Measurements from ENCODE around the gene DPH7. TPM values are rescaled to one million over a fixed set of nuclear protein-coding genes. Genes with fewer than 3 reads are reported as not detected.
"Not testable (repeated sequence)": the region's sequence is repeated elsewhere in the genome, so short reads cannot be mapped to it uniquely, and the experiment has no call there.

Gene DPH7
- total RNA-seq, 1 donor from 2014 or later = 32.2 TPM

GRCh38 chr9:137538058-137538457 is 40.7 kb downstream of the DPH7 start:
- Mint-ChIP-seq H3K27me3 (ENCODE audit: unreplicated experiment) (peaks cover 3% of the 10 kb centered on the region), H3K27ac (ENCODE audit: unreplicated experiment) (no peak overlapping the region), H3K9me3 (ENCODE audit: unreplicated experiment) (no peaks in the 10 kb centered on the region), H3K4me1 (ENCODE audit: unreplicated experiment) (peaks cover 14% of the 10 kb centered on the region), H3K36me3 (ENCODE audit: low read depth, unreplicated experiment) (peaks cover 12% of the 10 kb centered on the region), H3K4me3 (ENCODE audit: unreplicated experiment) (no peak overlapping the region)
- TF ChIP-seq CTCF (IDR thresholded peaks at IDR 0.05; ENCODE audit: unreplicated experiment) = no peak
- no peak for DNase-seq (ENCODE audit: low spot score)

- not testable (repeated sequence) for DNase-seq (ENCODE audit: low spot score); H3K9me3 Mint-ChIP-seq (ENCODE audit: unreplicated experiment); H3K27me3 Mint-ChIP-seq (ENCODE audit: unreplicated experiment); H3K27ac Mint-ChIP-seq (ENCODE audit: unreplicated experiment)
- Mint-ChIP-seq H3K36me3 (ENCODE audit: low read depth, unreplicated experiment) (peaks cover 12% of the 10 kb centered on the region), H3K4me1 (ENCODE audit: unreplicated experiment) (peaks cover 14% of the 10 kb centered on the region), H3K4me3 (ENCODE audit: unreplicated experiment) (peak overlapping the region; percentile 7)
These were observed 42.1 kb downstream of the DPH7 start for GRCh38 chr9:137536594-137537131.

- Mint-ChIP-seq H3K4me1 (ENCODE audit: unreplicated experiment) (peaks cover 14% of the 10 kb centered on the region), H3K36me3 (ENCODE audit: low read depth, unreplicated experiment) (peaks cover 12% of the 10 kb centered on the region), H3K27me3 (ENCODE audit: unreplicated experiment) (peaks cover 5% of the 10 kb centered on the region), H3K27ac (ENCODE audit: unreplicated experiment) (no peak overlapping the region), H3K4me3 (ENCODE audit: unreplicated experiment) (no peak overlapping the region), H3K9me3 (ENCODE audit: unreplicated experiment) (no peaks in the 10 kb centered on the region)
- TF ChIP-seq CTCF (IDR thresholded peaks at IDR 0.05; ENCODE audit: unreplicated experiment) = no peak
- DNase-seq (ENCODE audit: low spot score) = no peak
These were observed 43.7 kb downstream of the DPH7 start for GRCh38 chr9:137535120-137535428.

- Mint-ChIP-seq H3K36me3 (ENCODE audit: low read depth, unreplicated experiment) (peaks cover 12% of the 10 kb centered on the region), H3K27me3 (ENCODE audit: unreplicated experiment) (peaks cover 5% of the 10 kb centered on the region), H3K4me3 (ENCODE audit: unreplicated experiment) (no peak overlapping the region), H3K4me1 (ENCODE audit: unreplicated experiment) (peaks cover 14% of the 10 kb centered on the region), H3K9me3 (ENCODE audit: unreplicated experiment) (no peaks in the 10 kb centered on the region), H3K27ac (ENCODE audit: unreplicated experiment) (peak overlapping the region; percentile 72)
- peak; percentile 37 for TF ChIP-seq CTCF (IDR thresholded peaks at IDR 0.05; ENCODE audit: unreplicated experiment)
- DNase-seq (ENCODE audit: low spot score) = no peak
These were observed 44.2 kb downstream of the DPH7 start for GRCh38 chr9:137534256-137535119.

GRCh38 chr9:137532891-137533468 is 45.7 kb downstream of the DPH7 start:
- H3K4me1 Mint-ChIP-seq (ENCODE audit: unreplicated experiment) = peaks cover 14% of the 10 kb centered on the region
- not testable (repeated sequence) for H3K27me3 Mint-ChIP-seq (ENCODE audit: unreplicated experiment); H3K9me3 Mint-ChIP-seq (ENCODE audit: unreplicated experiment); H3K4me3 Mint-ChIP-seq (ENCODE audit: unreplicated experiment); DNase-seq (ENCODE audit: low spot score); H3K27ac Mint-ChIP-seq (ENCODE audit: unreplicated experiment)
- H3K36me3 Mint-ChIP-seq (ENCODE audit: low read depth, unreplicated experiment) = peaks cover 12% of the 10 kb centered on the region
